GM18520 (cell line): Measurements from ENCODE around the gene VAV1.

Experiments used
- ATAC-seq: cut with Tn5 transposase; IDR thresholded peaks from one replicate; pipeline ENCODE4 v1.9.1; 2021; ENCODE audit not compliant: unreplicated experiment

VAV1 gene

DNA sequence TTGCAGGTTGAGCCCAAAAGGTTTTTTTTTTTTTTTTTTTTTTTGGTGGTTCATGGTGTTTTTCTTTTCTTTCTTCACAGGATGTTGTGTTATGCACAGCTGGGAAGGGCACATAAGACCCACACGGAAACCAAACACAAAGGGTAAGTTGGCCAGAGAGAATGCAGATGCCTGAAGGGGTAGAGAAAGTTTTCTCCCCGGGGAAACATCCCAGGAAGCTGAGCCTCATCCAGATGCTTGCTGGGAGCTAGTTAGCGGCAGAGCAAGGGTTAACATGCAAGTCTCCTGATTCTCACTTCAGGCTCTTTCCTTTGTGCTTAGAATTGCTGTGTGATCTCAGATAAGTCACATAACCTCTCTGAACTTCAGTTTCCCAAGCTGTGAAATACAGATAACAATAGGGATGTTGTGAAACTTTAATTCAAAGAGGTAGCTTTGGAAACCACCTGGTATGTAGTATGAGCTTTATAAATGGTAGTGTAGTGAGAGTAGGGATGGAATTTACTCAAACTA lies 117.9 kb downstream of the VAV1 start:
- ATAC-seq, result no peak

DNA sequence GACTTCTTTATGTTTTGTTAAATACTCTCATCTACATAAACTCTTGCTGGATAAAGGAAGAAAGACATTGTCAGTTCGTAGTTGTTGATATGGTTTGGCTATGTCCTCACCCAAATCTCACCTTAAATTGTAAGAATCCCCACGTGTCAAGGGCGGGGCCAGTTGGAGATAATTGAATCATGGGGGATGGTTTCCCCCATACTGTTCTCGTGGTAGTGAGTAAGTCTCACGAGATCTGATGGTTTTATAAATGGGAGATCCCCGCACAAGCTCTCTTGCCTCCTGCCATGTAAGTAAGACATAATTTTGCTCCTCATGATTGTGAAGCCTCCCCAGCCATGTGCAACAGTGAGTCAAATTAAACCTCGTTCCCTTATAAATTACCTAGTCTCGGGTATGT lies 118.4 kb downstream of the VAV1 start:
- ATAC-seq, result no peak

DNA sequence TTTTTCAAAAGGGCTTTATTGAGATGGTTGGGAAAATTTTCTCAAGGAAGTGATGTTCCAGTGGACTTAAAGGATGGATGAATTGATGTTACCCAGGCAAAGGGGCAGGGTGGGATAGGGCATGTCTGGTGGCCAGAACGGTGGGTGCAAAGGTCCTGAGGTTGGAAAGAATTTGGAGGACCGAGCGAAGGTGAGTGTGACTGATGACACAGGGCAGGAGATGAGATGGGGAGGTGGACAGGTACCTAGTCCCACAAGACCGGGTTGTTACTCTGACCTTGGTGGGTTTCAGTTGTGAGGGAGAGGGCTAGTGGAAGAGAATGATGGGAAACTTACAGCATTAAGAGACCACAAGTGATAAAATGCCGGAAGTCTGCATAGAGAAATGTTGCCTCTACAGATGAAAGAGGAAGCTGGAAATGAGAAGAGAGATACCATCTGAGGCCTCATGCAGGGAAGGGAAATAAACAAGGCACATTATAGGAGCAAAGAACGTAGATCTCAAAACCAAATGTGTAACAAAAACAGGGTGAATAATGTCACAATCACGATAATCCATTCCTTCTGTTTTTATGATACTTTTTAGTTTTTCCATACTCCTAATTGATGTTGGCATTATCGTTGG lies 119.4 kb downstream of the VAV1 start:
- no peak for ATAC-seq

DNA sequence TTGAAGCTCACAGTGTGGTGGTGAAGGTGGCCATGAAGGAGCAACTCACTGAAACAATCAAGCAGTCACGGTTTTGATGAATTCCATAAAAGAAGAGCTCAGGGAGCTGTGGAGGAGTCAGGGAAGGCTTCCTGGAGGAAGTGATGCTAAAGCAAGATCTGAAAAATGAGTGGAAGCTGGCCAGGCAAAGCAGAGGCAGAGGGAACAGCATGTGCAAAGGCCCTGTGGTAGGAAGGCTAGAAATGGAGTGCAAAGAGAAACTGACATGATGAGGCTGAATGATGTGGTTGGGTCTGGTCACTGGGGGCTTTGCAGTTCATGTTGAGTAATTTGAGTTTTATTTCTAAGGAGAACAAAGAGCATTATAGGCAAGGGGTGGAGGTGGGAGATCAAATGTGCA lies 121.8 kb downstream of the VAV1 start:
- no peak for ATAC-seq

DNA sequence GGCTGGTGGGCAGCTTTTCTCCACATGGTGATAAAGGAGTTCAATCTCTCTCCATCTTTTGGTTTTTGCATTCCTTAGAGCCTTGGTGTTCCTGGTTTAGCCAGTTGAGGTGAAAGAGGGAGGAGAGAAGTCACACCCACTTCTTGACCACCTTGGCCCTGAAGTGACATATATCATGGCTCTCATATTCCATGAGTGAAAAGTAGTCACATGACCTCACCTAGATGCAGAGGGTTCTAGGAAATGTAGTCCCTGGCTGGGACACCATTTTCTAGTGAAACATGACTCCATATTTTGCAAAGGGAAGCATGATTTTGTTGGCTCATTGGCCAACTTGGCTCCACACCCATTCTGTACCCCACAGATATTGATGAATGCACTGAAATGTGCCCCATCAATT lies 130.9 kb downstream of the VAV1 start:
- no peak for ATAC-seq

DNA sequence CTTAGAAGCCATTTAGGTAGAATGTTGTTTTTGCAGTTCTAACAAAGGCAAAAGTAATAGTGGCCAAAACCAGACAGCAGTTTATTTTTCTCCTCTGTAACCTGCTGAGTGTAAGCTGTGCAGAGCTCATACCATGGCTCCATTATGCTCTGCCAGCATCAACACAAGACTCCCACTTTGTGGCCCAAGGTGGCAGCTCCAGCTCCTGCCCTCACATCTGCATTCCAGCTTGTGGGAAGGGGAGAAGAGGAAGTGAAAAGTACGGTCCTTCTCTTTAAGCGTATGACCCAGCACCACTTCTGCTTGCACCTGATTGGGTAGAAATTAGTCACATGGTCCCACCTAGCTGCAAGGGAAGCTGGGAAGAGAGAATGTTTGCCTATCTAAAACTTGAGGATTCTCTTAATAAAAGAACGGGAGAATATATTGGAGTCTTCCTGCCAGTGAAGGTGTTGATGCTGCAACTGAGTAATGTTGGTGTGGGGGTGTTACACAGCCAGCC lies 134.1 kb downstream of the VAV1 start:
- ATAC-seq, result no peak
